ENCODE data around the gene PSME3.
A peak's percentile ranks its signal among the peaks of the same experiment; 100 is the strongest.
"Not testable (repeated sequence)": the region's sequence is repeated elsewhere in the genome, so short reads cannot be mapped to it uniquely, and the experiment has no call there.

The PSME3 gene

GRCh38 chr17:42878123-42878880 is 45.1 kb downstream of the PSME3 start:
- DNase-seq (ENCODE audit: low read depth): no peak

GRCh38 chr17:42878924-42879595 is 45.9 kb downstream of the PSME3 start:
- no peak for DNase-seq (ENCODE audit: low read depth)

GRCh38 chr17:42879596-42879985 is 46.4 kb downstream of the PSME3 start:
- peak; percentile 42 for DNase-seq (ENCODE audit: low read depth)

- no peak for DNase-seq (ENCODE audit: low read depth)
Observed at GRCh38 chr17:42880776-42881310, 47.6 kb downstream of the PSME3 start.

DNA sequence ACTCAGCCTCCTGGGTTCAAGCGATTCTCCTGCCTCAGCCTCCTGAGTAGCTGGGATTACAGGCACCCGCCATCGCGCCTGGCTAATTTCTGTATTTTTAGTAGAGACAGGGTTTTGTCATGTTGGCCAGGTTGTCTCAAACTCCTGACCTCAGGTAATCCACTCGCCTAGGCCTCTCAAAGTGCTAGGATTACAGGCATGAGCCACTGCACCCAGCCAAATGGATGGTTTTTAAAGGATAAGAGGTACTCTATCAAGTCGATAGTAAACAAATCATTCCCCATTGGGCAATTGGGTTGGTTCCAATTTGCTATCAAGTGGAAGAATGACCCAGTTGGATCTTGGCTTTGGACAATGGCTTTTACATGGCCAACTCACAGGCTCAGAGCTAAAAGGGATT is 48.5 kb downstream of the PSME3 start:
- not testable (repeated sequence) for DNase-seq (ENCODE audit: low read depth)

- DNase-seq (ENCODE audit: low read depth): no peak
Observed at GRCh38 chr17:42882166-42882565, 49.0 kb downstream of the PSME3 start.

DNA sequence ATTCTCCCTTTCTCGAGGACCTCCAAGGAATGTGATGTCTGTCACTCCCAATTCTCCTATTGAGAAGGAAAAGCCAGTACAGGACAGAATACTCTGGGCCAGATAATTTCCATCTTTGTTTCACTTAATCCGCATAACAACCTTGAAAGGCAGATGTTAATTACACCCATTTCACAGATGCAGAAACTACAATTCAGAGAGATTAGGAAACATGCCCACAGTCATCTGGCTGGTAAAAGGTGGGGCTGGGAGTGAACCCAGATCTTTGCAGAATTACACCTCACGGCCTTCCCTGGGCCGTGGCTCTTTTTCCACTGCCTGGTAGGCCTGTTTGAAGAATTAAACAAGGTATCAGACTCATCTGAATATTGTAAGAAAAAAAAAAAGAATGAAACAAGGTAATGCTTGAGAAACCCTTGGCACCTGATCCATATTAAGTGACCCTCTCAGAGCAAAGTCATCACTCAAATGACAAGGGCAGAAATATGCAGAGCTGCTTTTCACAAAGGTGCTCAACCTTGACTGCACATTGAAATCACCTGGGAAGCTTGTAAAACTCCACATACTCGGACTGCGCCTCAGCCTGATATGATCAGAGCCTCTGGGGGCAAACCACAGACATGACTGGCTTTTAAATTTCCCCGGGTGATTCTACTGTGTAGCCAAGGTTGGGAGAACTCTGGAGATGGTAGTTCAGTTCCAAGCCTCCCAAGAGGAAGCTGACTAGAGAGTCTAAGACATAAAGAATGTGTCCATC is 50.8 kb downstream of the PSME3 start:
- no peak for DNase-seq (ENCODE audit: low read depth)

GRCh38 chr17:42885806-42886205 is 52.6 kb downstream of the PSME3 start:
- not testable (repeated sequence) for DNase-seq (ENCODE audit: low read depth)

- no peak for DNase-seq (ENCODE audit: low read depth)
Observed at GRCh38 chr17:42886283-42887176, 53.3 kb downstream of the PSME3 start.

DNA sequence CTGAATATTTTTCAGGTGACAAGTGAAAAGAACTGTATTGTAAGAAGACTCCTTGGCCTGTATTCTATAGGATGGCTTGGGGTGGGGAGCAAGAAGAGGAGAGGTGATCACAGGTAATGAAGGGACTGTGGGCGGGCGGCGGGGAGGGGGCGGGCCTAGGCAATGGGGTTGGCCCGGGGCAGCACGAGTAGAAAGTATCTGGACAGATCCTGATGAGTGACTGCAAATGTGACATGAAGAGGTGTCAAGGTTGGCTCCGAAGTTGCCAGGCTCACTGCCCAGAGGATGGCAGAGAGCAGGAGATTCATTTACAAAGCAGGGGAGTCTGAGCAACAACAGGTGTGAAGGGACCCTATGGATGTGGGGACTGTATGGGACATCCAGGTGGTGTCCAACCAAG is 56.6 kb downstream of the PSME3 start:
- DNase-seq (ENCODE audit: low read depth): no peak

DNA sequence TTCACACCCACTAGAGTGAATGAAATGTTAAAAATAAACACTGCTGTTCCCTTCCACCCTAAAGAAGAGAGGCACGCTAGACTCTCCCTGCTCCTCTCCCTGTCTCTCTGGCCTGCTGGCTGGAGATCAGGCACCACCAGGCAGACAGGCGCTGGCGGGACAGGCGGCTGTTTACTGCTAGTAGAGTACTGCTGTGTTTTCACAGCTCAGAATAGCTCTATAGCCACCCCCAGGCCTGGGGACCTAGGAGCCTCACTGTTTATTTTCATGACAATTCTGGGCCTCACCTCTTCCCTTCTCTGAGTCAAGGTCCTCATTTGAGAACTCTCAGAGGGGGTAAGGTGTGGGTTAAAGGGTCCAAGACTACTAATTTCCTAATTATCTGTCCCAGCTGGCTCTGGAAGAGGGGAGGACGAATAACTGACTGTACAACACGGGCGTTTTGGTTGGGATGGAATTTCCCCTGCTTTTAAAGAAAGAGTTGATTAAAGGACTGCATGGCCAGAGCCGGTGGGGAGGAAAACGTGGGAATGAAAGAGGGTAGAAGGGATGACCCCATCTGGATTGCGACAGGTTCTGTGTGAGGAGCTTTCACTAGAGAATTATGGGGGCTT is 58.4 kb downstream of the PSME3 start:
- no peak for DNase-seq (ENCODE audit: low read depth)

- DNase-seq (ENCODE audit: low read depth): no peak
Observed at GRCh38 chr17:42893359-42893758, 60.2 kb downstream of the PSME3 start.
